ENCODE data around the gene GAB4. TPM values are rescaled to one million over a fixed set of nuclear protein-coding genes. Genes with fewer than 3 reads are reported as not detected.
"Not testable (repeated sequence)": the region's sequence is repeated elsewhere in the genome, so short reads cannot be mapped to it uniquely, and the experiment has no call there.

The GAB4 gene
- total RNA-seq, 1 experiment from 2014 or later = not detected

GRCh38 chr22:16949561-16949960 is 58.5 kb downstream of the GAB4 start:
- CTCF ChIA-PET = no interaction called here
- H3K27me3 ChIP-seq (replicated peaks; ENCODE audit: control insufficient read depth, insufficient read depth, low read length) = no peaks in the 10 kb centered on the region
- no peak overlapping the region for H3K4me3 Mint-ChIP-seq (ENCODE audit: unreplicated experiment)
- no peaks in the 10 kb centered on the region for H3K4me1 ChIP-seq
- POLR2A ChIA-PET = no interaction called here
- BruUV-seq (replicated peaks) = no TSS peak
- no peaks in the 10 kb centered on the region for H3K9me3 Mint-ChIP-seq (ENCODE audit: unreplicated experiment)
- H3K27me3 Mint-ChIP-seq (ENCODE audit: insufficient read depth, unreplicated experiment) = peaks cover 2% of the 10 kb centered on the region
- DNase-seq = no peak
- no peak overlapping the region for H3K27ac Mint-ChIP-seq (ENCODE audit: unreplicated experiment)
- no peaks in the 10 kb centered on the region for H3K9me3 ChIP-seq
- intact Hi-C loops (cut with micrococcal nuclease; ENCODE audit: unreplicated experiment) = no loop called here
- no peaks in the 10 kb centered on the region for H3K36me3 ChIP-seq (ENCODE audit: control insufficient read depth, insufficient read depth, low read length)
- H3K4me1 Mint-ChIP-seq (ENCODE audit: low read depth, unreplicated experiment) = no peaks in the 10 kb centered on the region
- no peak for TF ChIP-seq CTCF (IDR thresholded peaks at IDR 0.05; ENCODE audit: insufficient read depth in 1 of 2, low read depth in 1 of 2, low read length in 1 of 2, severe bottlenecking in 1 of 2, unreplicated experiment in 1 of 2)
- H3K36me3 Mint-ChIP-seq (ENCODE audit: insufficient read depth, unreplicated experiment) = no peaks in the 10 kb centered on the region
- H3K4me3 ChIP-seq (ENCODE audit: low read depth, low read length) = no peak overlapping the region

GRCh38 chr22:16937811-16938210 is 70.2 kb downstream of the GAB4 start:
- DNase-seq = no peak
- no peaks in the 10 kb centered on the region for H3K9me3 Mint-ChIP-seq (ENCODE audit: unreplicated experiment)
- H3K27ac Mint-ChIP-seq (ENCODE audit: unreplicated experiment) = no peak overlapping the region
- H3K27me3 Mint-ChIP-seq (ENCODE audit: insufficient read depth, unreplicated experiment) = peaks cover 12% of the 10 kb centered on the region
- Histone ChIP-seq H3K4me1 (no peaks in the 10 kb centered on the region), H3K4me3 (ENCODE audit: low read depth, low read length) (no peak overlapping the region), H3K9me3 (no peaks in the 10 kb centered on the region), H3K27me3 (replicated peaks; ENCODE audit: control insufficient read depth, insufficient read depth, low read length) (no peaks in the 10 kb centered on the region), H3K36me3 (ENCODE audit: control insufficient read depth, insufficient read depth, low read length) (no peaks in the 10 kb centered on the region)
- no peaks in the 10 kb centered on the region for H3K4me1 Mint-ChIP-seq (ENCODE audit: low read depth, unreplicated experiment)
- POLR2A ChIA-PET = no interaction called here
- CTCF ChIA-PET = no interaction called here
- intact Hi-C loops (cut with micrococcal nuclease; ENCODE audit: unreplicated experiment) = no loop called here
- H3K4me3 Mint-ChIP-seq (ENCODE audit: unreplicated experiment) = no peak overlapping the region
- H3K36me3 Mint-ChIP-seq (ENCODE audit: insufficient read depth, unreplicated experiment) = no peaks in the 10 kb centered on the region
- no TSS peak for BruUV-seq (replicated peaks)
- no peak for TF ChIP-seq CTCF (IDR thresholded peaks at IDR 0.05; ENCODE audit: insufficient read depth in 1 of 2, low read depth in 1 of 2, low read length in 1 of 2, severe bottlenecking in 1 of 2, unreplicated experiment in 1 of 2)

- intact Hi-C loops (cut with micrococcal nuclease; ENCODE audit: unreplicated experiment); H3K9me3 Mint-ChIP-seq (ENCODE audit: unreplicated experiment); CTCF ChIA-PET: not testable (repeated sequence)
These were observed 70.8 kb downstream of the GAB4 start for GRCh38 chr22:16937209-16937608.

GRCh38 chr22:16936625-16937024 is 71.4 kb downstream of the GAB4 start:
- CTCF ChIA-PET = no interaction called here
- Histone ChIP-seq H3K27me3 (replicated peaks; ENCODE audit: control insufficient read depth, insufficient read depth, low read length) (no peaks in the 10 kb centered on the region), H3K4me3 (ENCODE audit: low read depth, low read length) (no peak overlapping the region), H3K36me3 (ENCODE audit: control insufficient read depth, insufficient read depth, low read length) (no peaks in the 10 kb centered on the region), H3K9me3 (no peaks in the 10 kb centered on the region), H3K4me1 (no peaks in the 10 kb centered on the region)
- no peak for DNase-seq
- Mint-ChIP-seq H3K9me3 (ENCODE audit: unreplicated experiment) (no peaks in the 10 kb centered on the region), H3K27ac (ENCODE audit: unreplicated experiment) (no peak overlapping the region), H3K4me1 (ENCODE audit: low read depth, unreplicated experiment) (no peaks in the 10 kb centered on the region), H3K4me3 (ENCODE audit: unreplicated experiment) (no peak overlapping the region), H3K36me3 (ENCODE audit: insufficient read depth, unreplicated experiment) (no peaks in the 10 kb centered on the region), H3K27me3 (ENCODE audit: insufficient read depth, unreplicated experiment) (peaks cover 14% of the 10 kb centered on the region)
- POLR2A ChIA-PET = no interaction called here
- no peak for TF ChIP-seq CTCF (IDR thresholded peaks at IDR 0.05; ENCODE audit: insufficient read depth in 1 of 2, low read depth in 1 of 2, low read length in 1 of 2, severe bottlenecking in 1 of 2, unreplicated experiment in 1 of 2)
- intact Hi-C loops (cut with micrococcal nuclease; ENCODE audit: unreplicated experiment) = no loop called here
- BruUV-seq (replicated peaks) = no TSS peak

More at GRCh38 chr22:16937209-16937608, 70.8 kb downstream of the GAB4 start:
- DNase-seq; H3K36me3 ChIP-seq (ENCODE audit: control insufficient read depth, insufficient read depth, low read length); H3K36me3 Mint-ChIP-seq (ENCODE audit: insufficient read depth, unreplicated experiment); H3K9me3 ChIP-seq; H3K4me1 Mint-ChIP-seq (ENCODE audit: low read depth, unreplicated experiment); H3K27me3 ChIP-seq (replicated peaks; ENCODE audit: control insufficient read depth, insufficient read depth, low read length); H3K4me3 Mint-ChIP-seq (ENCODE audit: unreplicated experiment); BruUV-seq (replicated peaks); H3K4me3 ChIP-seq (ENCODE audit: low read depth, low read length); H3K4me1 ChIP-seq; POLR2A ChIA-PET; H3K27ac Mint-ChIP-seq (ENCODE audit: unreplicated experiment): not testable (repeated sequence)
- H3K27me3 Mint-ChIP-seq (ENCODE audit: insufficient read depth, unreplicated experiment) = peaks cover 12% of the 10 kb centered on the region

Measured in Caco-2 (cell line).